Panc1 (cell line): ENCODE data around the gene IL1A. TPM values are rescaled to one million over a fixed set of nuclear protein-coding genes. Genes with fewer than 3 reads are reported as not detected.
"Not testable (repeated sequence)": the region's sequence is repeated elsewhere in the genome, so short reads cannot be mapped to it uniquely, and the experiment has no call there.

Experiments
- ATAC-seq: fragments of 200-7000 bp; cut with Tn5 transposase; 2 replicates; pipeline ENCODE4 v1.9.1; 2020; ENCODE audit warnings: mild to moderate bottlenecking, moderate library complexity
- Bru-seq: library from RNA; stranded (reverse); fragments of 400-500 nt; gene quantifications from one replicate; lab custom pipeline; 2021; lab: Mats Ljungman, UMichigan
- BruChase-seq, 2 experiments: library from RNA; stranded (reverse); fragments of 400-500 nt; gene quantifications; one replicate each; lab custom pipeline; 2021; lab: Mats Ljungman, UMichigan
- BruUV-seq: library from RNA; stranded (reverse); fragments of 400-500 nt; replicated peaks from 2 replicates; lab custom pipeline; 2021; lab: Mats Ljungman, UMichigan
- CTCF ChIA-PET: fragments of 300-600 bp; sonication (Branson Sonifier 250); formaldehyde crosslinking; loops from one replicate; lab custom pipeline; 2022; ENCODE audit warnings: antibody characterized with exemption; lab: Charles Lee
- POLR2A ChIA-PET: fragments of 300-600 bp; sonication (Branson Sonifier 250); formaldehyde crosslinking; loops from one replicate; lab custom pipeline; 2022; ENCODE audit warnings: antibody characterized with exemption; lab: Charles Lee
- DNase-seq: peaks from one replicate; pipeline ENCODE4 v3.0.0-alpha.2; 2010; ENCODE audit warnings: low read depth, low spot score
- H3K27ac ChIP-seq: 2 replicates; pipeline ENCODE4 v1.5.1; 2011; ENCODE audit warnings: mild to moderate bottlenecking, low read length, inconsistent platforms
- H3K27me3 ChIP-seq: fragments of 200-500 bp; sonication (Bioruptor generic); 2 replicates; pipeline ENCODE4 v1.6.0; 2014; ENCODE audit warnings: low read length, inconsistent platforms; ENCODE audit not compliant: control insufficient read depth, insufficient read depth
- H3K36me3 ChIP-seq: fragments of 200-500 bp; sonication (Bioruptor generic); 2 replicates; pipeline ENCODE4 v1.5.1; 2014; ENCODE audit warnings: inconsistent platforms, mild to moderate bottlenecking, low read length, moderate library complexity; ENCODE audit not compliant: control insufficient read depth, insufficient read depth
- H3K4me1 ChIP-seq: 2 replicates; pipeline ENCODE4 v1.5.1; 2011; ENCODE audit warnings: inconsistent platforms, mild to moderate bottlenecking, low read length, moderate library complexity; ENCODE audit not compliant: control insufficient read depth, insufficient read depth
- H3K4me3 ChIP-seq, 2 experiments: 2 replicates each; pipeline ENCODE4 v1.5.1; 2011 to 2012; ENCODE audit warnings: low read depth in 2 of 2, low read length in 2 of 2, mild to moderate bottlenecking in 2 of 2, inconsistent platforms in 1 of 2, moderate library complexity in 1 of 2
- H3K9me3 ChIP-seq: fragments of 200-500 bp; sonication (Bioruptor generic); 2 replicates; pipeline ENCODE4 v1.5.1; 2014; ENCODE audit warnings: low read depth, mild to moderate bottlenecking, inconsistent platforms, low read length, moderate library complexity; ENCODE audit not compliant: control insufficient read depth, insufficient read depth
- CTCF ChIP-seq: fragments of 450-650 bp; IDR thresholded peaks from 2 replicates; pipeline ENCODE4 v1.5.1; 2017; ENCODE audit warnings: mild to moderate bottlenecking
- POLR2AphosphoS5 ChIP-seq: IDR thresholded peaks from 2 replicates; pipeline ENCODE4 v1.6.1; 2012; ENCODE audit warnings: mild to moderate bottlenecking, low read depth, low read length, moderate library complexity
- REST ChIP-seq, 2 experiments: IDR thresholded peaks; 2 replicates each; pipeline ENCODE4 v1.6.1; 2011 to 2012; ENCODE audit warnings: low read depth in 2 of 2, control low read depth in 1 of 2, low read length in 1 of 2, mild to moderate bottlenecking in 1 of 2, moderate library complexity in 1 of 2; ENCODE audit not compliant: insufficient read depth in 1 of 2
- SIN3A ChIP-seq: IDR thresholded peaks from 2 replicates; pipeline ENCODE4 v1.6.1; 2012; ENCODE audit warnings: low read depth, mild to moderate bottlenecking, low read length, moderate library complexity, borderline replicate concordance; ENCODE audit not compliant: insufficient read depth
- TCF7L2 ChIP-seq: IDR thresholded peaks from 2 replicates; pipeline ENCODE4 v1.6.1; 2011; ENCODE audit warnings: mild to moderate bottlenecking, low read depth, low read length, inconsistent platforms
- in situ Hi-C: cut with HindIII; loops from 2 replicates; pipeline ENCODE4 v1.10.0; 2016; ENCODE audit warnings: low sequenced_read_pairs, low pct_unique_long_range_greater_than_20kb
- intact Hi-C: fragments of 100-400 bp; cut with micrococcal nuclease; formaldehyde crosslinking; loops from one replicate; pipeline ENCODE4 v1.10.0; 2022; ENCODE audit not compliant: unreplicated experiment
- long read RNA-seq: library from polyadenylated mRNA; unstranded; transcript quantifications from one replicate; pipeline ENCODE4 v2.0.0, GENCODE V29; 2021; ENCODE audit not compliant: unreplicated experiment
- polyA plus RNA-seq: library from polyadenylated mRNA; unstranded; fragments of >200 nt; gene quantifications from one replicate; pipeline ENCODE4 v1.2.1, GENCODE V29; 2012; ENCODE audit warnings: missing spikeins; ENCODE audit not compliant: insufficient read length
- total RNA-seq: library from RNA; stranded (reverse); gene quantifications from one replicate; pipeline ENCODE4 v1.2.1, GENCODE V29; 2021; ENCODE audit not compliant: unreplicated experiment

IL1A gene
- total RNA-seq (not detected), Bru-seq, nascent RNA (not detected), BruChase-seq, experiment 1, labeled RNA remaining after a 2-hour chase (not detected), BruChase-seq, experiment 2, labeled RNA remaining after a 6-hour chase (percentile 12 among the genes with signal in this experiment)
- polyA plus RNA-seq, result not detected
- long read RNA-seq, result 0 reads

GRCh38 chr2:112784199-112785189 is at the start of gene IL1A:
Gene IL1A, minus strand, starts transcription at chr2:112784493. Its CDS starts 723 bp downstream, at chr2:112783770.
- H3K36me3 ChIP-seq, result no peaks in the 10 kb centered on the region
- H3K9me3 ChIP-seq, result no peaks in the 10 kb centered on the region
- no TSS peak for BruUV-seq
- intact Hi-C loops, result no loop called here
- TF ChIP-seq CTCF, result no peak
- no peak for TF ChIP-seq SIN3A
- no peak for TF ChIP-seq REST (IDR thresholded peaks at IDR 0.05; ENCODE audit: insufficient read depth in 1 of 2, low read depth in 2 of 2, low read length in 1 of 2)
- TF ChIP-seq TCF7L2, result no peak
- TF ChIP-seq POLR2AphosphoS5, result no peak
- no peak within 1 kb of the TSS for H3K27ac ChIP-seq
- CTCF ChIA-PET, result interaction anchor here (0.6 kb wide), 1 partner anchor 119 kb away, joined by 3 read pairs; no protein-coding TSS in a partner anchor
- no peaks in the 10 kb centered on the region; the same call in 1 of the 2 replicates for H3K27me3 ChIP-seq
- POLR2A ChIA-PET, result no interaction called here
- H3K4me1 ChIP-seq, result no peaks in the 10 kb centered on the region
- ATAC-seq (no peak), DNase-seq (no peak)
- in situ Hi-C loops, result no loop called here
- H3K4me3 ChIP-seq, result no peak within 1 kb of the TSS

GRCh38 chr2:112833976-112834375 is 49.7 kb upstream of the IL1A start:
- in situ Hi-C loops (no loop called here), intact Hi-C loops (no loop called here)
- POLR2A ChIA-PET, result no interaction called here
- no peaks in the 10 kb centered on the region for H3K9me3 ChIP-seq
- no peaks in the 10 kb centered on the region for H3K4me1 ChIP-seq
- CTCF ChIA-PET, result no interaction called here
- TF ChIP-seq CTCF (no peak), SIN3A (no peak), REST (IDR thresholded peaks at IDR 0.05; ENCODE audit: insufficient read depth in 1 of 2, low read depth in 2 of 2, low read length in 1 of 2) (no peak), POLR2AphosphoS5 (no peak), TCF7L2 (no peak)
- no peak overlapping the region for H3K27ac ChIP-seq
- peaks cover 2% of the 10 kb centered on the region; the same call in 1 of the 2 replicates for H3K27me3 ChIP-seq
- no peak overlapping the region for H3K4me3 ChIP-seq
- no TSS peak for BruUV-seq
- DNase-seq, result no peak
- H3K36me3 ChIP-seq, result no peaks in the 10 kb centered on the region
- no peak for ATAC-seq

GRCh38 chr2:112833639-112833931 is 49.3 kb upstream of the IL1A start:
- BruUV-seq, H3K36me3 ChIP-seq, H3K4me3 ChIP-seq, H3K9me3 ChIP-seq, in situ Hi-C loops, POLR2A ChIA-PET, intact Hi-C loops, CTCF ChIA-PET, DNase-seq, H3K27ac ChIP-seq, H3K27me3 ChIP-seq, H3K4me1 ChIP-seq, ATAC-seq: not testable (repeated sequence)
